WI38 (cell line): ENCODE measurements around the gene STK4.

Source experiments
- H3K4me3 ChIP-seq: 2 replicates; pipeline ENCODE4 v1.5.1; 2011; ENCODE audit warnings: low read depth, mild to moderate bottlenecking, control low read depth, low read length
- TF ChIP-seq, protein P1 (sequence below): IDR thresholded peaks from 2 replicates; pipeline ENCODE4 v1.5.1; 2012; ENCODE audit warnings: low read depth, mild to moderate bottlenecking, control low read depth, low read length

Gene STK4

GRCh38 chr20:45073221-45073620 is 106.9 kb downstream of the STK4 start:
- no peak overlapping the region for H3K4me3 ChIP-seq
- TF ChIP-seq, protein P1, sequence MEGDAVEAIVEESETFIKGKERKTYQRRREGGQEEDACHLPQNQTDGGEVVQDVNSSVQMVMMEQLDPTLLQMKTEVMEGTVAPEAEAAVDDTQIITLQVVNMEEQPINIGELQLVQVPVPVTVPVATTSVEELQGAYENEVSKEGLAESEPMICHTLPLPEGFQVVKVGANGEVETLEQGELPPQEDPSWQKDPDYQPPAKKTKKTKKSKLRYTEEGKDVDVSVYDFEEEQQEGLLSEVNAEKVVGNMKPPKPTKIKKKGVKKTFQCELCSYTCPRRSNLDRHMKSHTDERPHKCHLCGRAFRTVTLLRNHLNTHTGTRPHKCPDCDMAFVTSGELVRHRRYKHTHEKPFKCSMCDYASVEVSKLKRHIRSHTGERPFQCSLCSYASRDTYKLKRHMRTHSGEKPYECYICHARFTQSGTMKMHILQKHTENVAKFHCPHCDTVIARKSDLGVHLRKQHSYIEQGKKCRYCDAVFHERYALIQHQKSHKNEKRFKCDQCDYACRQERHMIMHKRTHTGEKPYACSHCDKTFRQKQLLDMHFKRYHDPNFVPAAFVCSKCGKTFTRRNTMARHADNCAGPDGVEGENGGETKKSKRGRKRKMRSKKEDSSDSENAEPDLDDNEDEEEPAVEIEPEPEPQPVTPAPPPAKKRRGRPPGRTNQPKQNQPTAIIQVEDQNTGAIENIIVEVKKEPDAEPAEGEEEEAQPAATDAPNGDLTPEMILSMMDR, result no peak

DNA sequence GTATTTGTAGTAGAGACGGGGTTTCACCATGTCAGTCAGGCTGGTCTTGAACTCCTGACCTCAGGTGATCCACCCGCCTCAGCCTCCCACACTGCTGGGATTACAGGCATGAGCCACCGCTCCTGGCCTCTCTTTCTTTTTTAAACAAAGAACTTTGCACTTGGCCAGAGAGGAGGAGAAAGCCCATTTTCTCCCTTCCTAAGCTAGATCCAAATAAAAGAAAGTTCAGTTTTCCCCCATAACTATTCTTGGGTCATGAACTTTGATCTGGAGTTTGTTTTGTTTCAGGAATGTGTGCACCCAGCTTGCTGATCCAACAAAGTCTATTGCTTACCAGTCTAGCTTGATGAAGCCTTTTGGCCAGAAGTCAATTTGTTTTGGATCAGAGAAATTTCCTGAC is 111.2 kb downstream of the STK4 start:
- H3K4me3 ChIP-seq, result no peak overlapping the region
- TF ChIP-seq, protein P1, result no peak

GRCh38 chr20:45080867-45081624 is 114.7 kb downstream of the STK4 start:
- H3K4me3 ChIP-seq, result no peak overlapping the region
- TF ChIP-seq, protein P1, result peak; percentile 44; the same call in 1 of the 2 replicates

DNA sequence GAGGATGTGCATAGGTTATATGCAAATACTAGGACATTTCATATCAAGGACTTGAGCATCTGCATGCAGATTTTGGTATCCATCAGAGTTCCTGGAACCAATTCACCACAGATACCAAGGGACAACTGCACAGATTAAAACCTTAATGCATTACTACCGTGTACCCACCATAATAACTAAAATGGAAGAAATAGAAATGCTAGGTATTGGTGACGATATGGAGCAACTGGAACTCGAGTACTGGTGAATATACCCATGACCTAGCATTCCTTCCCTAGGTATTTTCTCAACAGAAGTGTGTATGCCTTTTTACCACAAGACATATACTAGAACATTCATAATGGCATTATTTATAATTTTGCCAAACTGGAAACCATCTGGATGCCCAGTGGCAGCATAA is 116.2 kb downstream of the STK4 start:
- TF ChIP-seq, protein P1, result no peak
- no peak overlapping the region for H3K4me3 ChIP-seq

GRCh38 chr20:45083127-45083526 is 116.8 kb downstream of the STK4 start:
- H3K4me3 ChIP-seq, result no peak overlapping the region
- TF ChIP-seq, protein P1, result no peak

DNA sequence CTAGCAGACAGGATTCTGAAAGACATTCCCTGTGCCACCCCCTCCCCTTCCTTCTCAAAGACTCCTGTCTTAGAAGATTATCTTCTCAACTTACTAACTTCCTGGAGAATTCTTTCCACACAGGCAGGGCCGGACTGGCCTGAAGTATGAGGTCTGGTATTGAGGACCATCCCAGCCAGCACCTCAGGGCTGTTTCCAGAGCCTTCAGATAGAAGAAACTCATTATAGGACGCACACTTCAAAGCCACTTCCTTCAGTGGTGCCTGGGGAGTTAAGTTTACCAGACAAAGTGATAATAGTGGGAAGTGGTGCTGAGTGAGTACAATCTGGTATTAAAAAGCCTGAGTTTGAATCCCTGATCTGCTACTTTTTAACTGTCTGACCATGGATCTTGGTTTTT is 119.0 kb downstream of the STK4 start:
- H3K4me3 ChIP-seq, result no peak overlapping the region
- TF ChIP-seq, protein P1, result no peak

GRCh38 chr20:45085867-45086266 is 119.6 kb downstream of the STK4 start:
- H3K4me3 ChIP-seq, result no peak overlapping the region
- TF ChIP-seq, protein P1, result no peak
